ENCODE data around the gene DFFB.

- TF ChIP-seq POLR2A (IDR thresholded peaks at IDR 0.05; ENCODE audit: low read length) (no peak), GATA1 (IDR thresholded peaks at IDR 0.05; ENCODE audit: low read depth, low read length) (no peak)
Observed at GRCh38 chr1:3880429-3881192, 23.3 kb downstream of the DFFB start.
